ENCODE measurements around the gene ADAMTS17. TPM values are rescaled to one million over a fixed set of nuclear protein-coding genes. Genes with fewer than 3 reads are reported as not detected.

The ADAMTS17 gene
- total RNA-seq, 6 experiments from 2014 or later = 14.6 to 34.7 (median 24.2) TPM

DNA sequence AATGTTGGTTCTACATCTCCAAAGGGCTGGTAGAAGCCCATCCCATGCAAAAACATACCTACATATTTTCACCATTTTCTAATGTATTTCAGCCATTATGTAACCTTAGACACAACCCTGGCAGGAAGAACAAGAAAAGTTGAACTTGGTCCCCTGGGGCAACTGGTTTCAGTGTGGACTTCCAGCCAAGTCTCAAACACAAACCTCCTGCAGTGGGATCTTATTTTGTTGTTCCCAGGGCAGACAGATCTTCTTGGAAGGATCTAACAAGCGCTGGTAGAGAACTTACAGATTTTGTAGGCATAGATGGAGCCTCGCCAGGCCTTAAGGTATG, 96.3 kb downstream of the ADAMTS17 start:
- ATAC-seq = peak; percentile 17 to 66 (median 60)
- TF ChIP-seq, protein P1, sequence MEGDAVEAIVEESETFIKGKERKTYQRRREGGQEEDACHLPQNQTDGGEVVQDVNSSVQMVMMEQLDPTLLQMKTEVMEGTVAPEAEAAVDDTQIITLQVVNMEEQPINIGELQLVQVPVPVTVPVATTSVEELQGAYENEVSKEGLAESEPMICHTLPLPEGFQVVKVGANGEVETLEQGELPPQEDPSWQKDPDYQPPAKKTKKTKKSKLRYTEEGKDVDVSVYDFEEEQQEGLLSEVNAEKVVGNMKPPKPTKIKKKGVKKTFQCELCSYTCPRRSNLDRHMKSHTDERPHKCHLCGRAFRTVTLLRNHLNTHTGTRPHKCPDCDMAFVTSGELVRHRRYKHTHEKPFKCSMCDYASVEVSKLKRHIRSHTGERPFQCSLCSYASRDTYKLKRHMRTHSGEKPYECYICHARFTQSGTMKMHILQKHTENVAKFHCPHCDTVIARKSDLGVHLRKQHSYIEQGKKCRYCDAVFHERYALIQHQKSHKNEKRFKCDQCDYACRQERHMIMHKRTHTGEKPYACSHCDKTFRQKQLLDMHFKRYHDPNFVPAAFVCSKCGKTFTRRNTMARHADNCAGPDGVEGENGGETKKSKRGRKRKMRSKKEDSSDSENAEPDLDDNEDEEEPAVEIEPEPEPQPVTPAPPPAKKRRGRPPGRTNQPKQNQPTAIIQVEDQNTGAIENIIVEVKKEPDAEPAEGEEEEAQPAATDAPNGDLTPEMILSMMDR (IDR thresholded peaks at IDR 0.05) = no peak
- TF ChIP-seq POLR2A (IDR thresholded peaks at IDR 0.05) = no peak
- no peaks in the 10 kb centered on the region for H3K36me3 ChIP-seq
- H3K27ac ChIP-seq = peak overlapping the region in 1 of 3 donors; percentile 42
- peaks cover 0 to 29% (median 10%) of the 10 kb centered on the region in 4 donors for H3K4me1 ChIP-seq
- intact Hi-C loops (cut with DNase I) = no loop called here
- no peaks in the 10 kb centered on the region for H3K27me3 ChIP-seq
- WGBS (ENCODE audit: insufficient coverage, low coverage, low lambda C conversion rate, missing lambda C conversion rate) = 59% methylated on average over 2 of the region's 2 CpGs
- DNase-seq = peak in 1 of 3 donors; percentile 74
- no peaks in the 10 kb centered on the region for H3K9me3 ChIP-seq
- no peak overlapping the region for H3K4me3 ChIP-seq

DNA sequence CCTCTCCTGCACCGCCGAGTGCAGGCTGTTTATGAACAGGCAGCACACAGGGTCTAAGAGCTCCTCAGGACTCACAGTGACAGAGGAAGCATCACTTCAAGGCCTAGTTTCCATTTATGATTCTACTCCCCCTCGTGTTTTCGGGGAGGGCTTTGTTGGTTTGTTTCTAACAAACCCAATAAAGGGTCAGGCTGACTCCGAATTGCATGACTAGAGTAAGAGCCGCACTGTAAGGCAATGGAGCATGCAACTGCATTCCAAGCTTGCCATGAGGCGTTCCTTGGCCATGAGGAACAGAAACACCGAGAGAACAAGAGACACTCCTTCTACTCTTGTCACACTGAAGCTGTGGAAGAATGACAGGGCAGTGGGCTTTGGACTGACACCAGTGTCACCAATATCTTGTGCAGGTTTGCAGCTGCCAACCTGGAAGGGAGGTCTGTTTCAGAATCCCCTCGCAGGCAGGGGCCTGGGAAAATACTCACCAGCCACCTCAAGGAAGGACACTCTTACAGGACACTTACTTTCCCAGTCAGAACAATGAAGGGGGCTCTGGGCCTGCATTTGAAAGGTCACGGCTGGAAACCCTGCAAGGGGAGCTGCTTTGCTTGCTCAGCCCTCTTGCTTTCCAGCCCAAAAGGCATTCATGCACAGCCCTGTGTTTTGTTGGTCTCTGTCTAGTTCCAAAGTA, 96.8 kb downstream of the ADAMTS17 start:
- Histone ChIP-seq H3K36me3 (no peaks in the 10 kb centered on the region), H3K27ac (no peak overlapping the region), H3K4me3 (no peak overlapping the region), H3K27me3 (no peaks in the 10 kb centered on the region), H3K4me1 (peaks cover 0 to 29% (median 10%) of the 10 kb centered on the region in 4 donors), H3K9me3 (no peaks in the 10 kb centered on the region)
- no peak for ATAC-seq
- DNase-seq = no peak
- intact Hi-C loops (cut with DNase I) = no loop called here
- TF ChIP-seq, protein P1 (IDR thresholded peaks at IDR 0.05) = no peak
- TF ChIP-seq POLR2A (IDR thresholded peaks at IDR 0.05) = no peak
- 78% methylated on average over 4 of the region's 10 CpGs for WGBS (ENCODE audit: insufficient coverage, low coverage, low lambda C conversion rate, missing lambda C conversion rate)

DNA sequence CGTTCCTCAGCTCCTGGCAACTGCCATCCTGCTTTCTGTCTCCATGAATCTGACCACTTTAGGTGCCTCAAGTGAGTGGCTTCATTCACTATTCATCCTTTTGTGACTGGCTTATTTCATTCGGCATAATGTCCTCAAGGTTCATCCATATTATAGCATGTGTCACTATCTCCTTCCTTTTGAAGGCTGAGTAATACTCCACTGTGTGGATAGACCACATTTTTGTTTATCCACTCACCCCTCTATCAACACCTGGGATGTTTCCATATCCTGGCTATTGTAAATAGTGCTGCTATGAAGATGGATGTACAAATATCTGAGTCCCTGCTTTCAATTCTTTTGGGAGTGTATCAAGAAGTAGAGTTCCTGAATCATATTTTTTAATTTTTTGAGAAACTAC, 98.8 kb downstream of the ADAMTS17 start:
- DNase-seq (no peak), ATAC-seq (no peak)
- 96% methylated on average over 2 of the region's 2 CpGs for WGBS (ENCODE audit: insufficient coverage, low coverage, low lambda C conversion rate, missing lambda C conversion rate)
- Histone ChIP-seq H3K9me3 (no peaks in the 10 kb centered on the region), H3K36me3 (no peaks in the 10 kb centered on the region), H3K4me3 (no peak overlapping the region), H3K4me1 (peaks cover 0 to 29% (median 10%) of the 10 kb centered on the region in 4 donors), H3K27me3 (no peaks in the 10 kb centered on the region), H3K27ac (no peak overlapping the region)
- intact Hi-C loops (cut with DNase I) = no loop called here
- TF ChIP-seq POLR2A (IDR thresholded peaks at IDR 0.05) = no peak
- TF ChIP-seq, protein P1 (IDR thresholded peaks at IDR 0.05) = no peak

DNA sequence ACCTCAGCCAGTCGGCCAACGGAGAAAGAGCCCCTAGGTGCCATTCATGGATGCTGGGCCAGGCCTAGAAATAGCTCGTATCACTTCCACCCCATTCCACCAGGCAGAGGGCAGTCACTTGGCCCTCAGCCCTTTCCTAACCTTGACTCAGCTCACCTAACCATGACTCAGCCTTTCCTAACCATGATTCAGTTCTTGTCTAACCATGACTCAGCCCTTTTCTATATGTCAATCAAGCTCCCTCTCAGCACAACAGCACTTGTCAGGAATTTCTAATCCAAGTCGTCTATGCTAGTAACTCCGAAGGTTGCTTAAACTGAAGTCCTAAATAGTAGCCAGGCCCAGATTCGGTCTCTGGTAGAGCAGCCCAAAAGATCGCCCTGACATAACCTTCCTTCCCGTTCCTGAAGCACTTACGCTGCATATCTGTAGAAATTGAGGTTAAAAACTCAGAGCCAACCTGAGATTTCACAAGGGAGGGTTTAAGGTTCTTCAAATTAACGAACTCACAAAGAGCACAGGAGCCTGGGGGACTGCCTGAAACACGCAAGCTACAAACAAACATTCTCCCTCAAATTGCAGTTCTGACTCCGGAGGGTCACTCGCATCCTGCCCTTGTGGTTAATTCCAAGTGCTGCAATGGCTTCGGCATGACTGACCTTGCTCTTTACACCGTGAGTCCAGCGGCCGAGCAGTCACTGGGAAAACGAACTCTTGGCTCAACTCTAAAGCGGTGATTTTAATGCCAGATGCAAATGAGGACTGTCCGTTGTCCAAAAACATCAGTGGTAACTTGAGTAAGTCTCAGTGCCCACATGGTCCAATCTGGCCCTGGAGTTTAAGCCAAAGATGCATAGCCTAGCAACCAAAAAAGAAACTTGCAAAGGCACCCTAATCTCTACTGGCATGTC, 99.9 kb downstream of the ADAMTS17 start:
- intact Hi-C loops (cut with DNase I) = no loop called here
- DNase-seq (peak; percentile 51 to 88 (median 80)), ATAC-seq (peak; percentile 78 to 91 (median 80))
- Histone ChIP-seq H3K27me3 (no peaks in the 10 kb centered on the region), H3K9me3 (no peaks in the 10 kb centered on the region), H3K36me3 (no peaks in the 10 kb centered on the region), H3K27ac (peak overlapping the region in 2 of 3 donors; percentile 45 to 49), H3K4me3 (peak overlapping the region in 1 of 3 donors; percentile 14), H3K4me1 (peaks cover 0 to 29% (median 10%) of the 10 kb centered on the region in 4 donors)
- no peak for TF ChIP-seq POLR2A (IDR thresholded peaks at IDR 0.05)
- TF ChIP-seq, protein P1 (IDR thresholded peaks at IDR 0.05) = peak in 1 of 4 donors; percentile 25
- WGBS (ENCODE audit: insufficient coverage, low coverage, low lambda C conversion rate, missing lambda C conversion rate) = 23% methylated on average over 18 of the region's 20 CpGs

All from right lobe of liver (tissue), 6 donors.